NCI-H510A (cell line): Measurements from ENCODE around the gene HEG1.

ENCODE experiments used
- DNase-seq: peaks from one replicate; lab custom pipeline; 2025; lab: John Stamatoyannopoulos, UW

Gene HEG1

GRCh38 chr3:125069452-125069851 lies 13.7 kb upstream of the HEG1 start:
- DNase-seq, result no peak

GRCh38 chr3:125068265-125068664 lies 12.5 kb upstream of the HEG1 start:
- no peak for DNase-seq

- no peak for DNase-seq
These were observed 11.4 kb upstream of the HEG1 start for GRCh38 chr3:125067225-125067624.

- no peak for DNase-seq
These were observed 7.3 kb upstream of the HEG1 start for GRCh38 chr3:125062904-125063618.

GRCh38 chr3:125061646-125062045 lies 5.8 kb upstream of the HEG1 start:
- no peak for DNase-seq

- DNase-seq, result no peak
These were observed 5.4 kb upstream of the HEG1 start for GRCh38 chr3:125061170-125061569.

- DNase-seq, result no peak
These were observed 3.9 kb upstream of the HEG1 start for GRCh38 chr3:125059488-125060245.

GRCh38 chr3:125058959-125059358 lies 3.2 kb upstream of the HEG1 start:
- DNase-seq, result no peak

- no peak for DNase-seq
These were observed 2.7 kb upstream of the HEG1 start for GRCh38 chr3:125058529-125058928.

- DNase-seq, result no peak
These were observed 1.5 kb upstream of the HEG1 start for GRCh38 chr3:125057186-125057850.

GRCh38 chr3:125055331-125055912 lies 375 bp downstream of the HEG1 start:
- no peak for DNase-seq

GRCh38 chr3:125054449-125055329 lies 1.1 kb downstream of the HEG1 start:
- no peak for DNase-seq

- DNase-seq, result no peak
These were observed 1.7 kb downstream of the HEG1 start for GRCh38 chr3:125054062-125054448.

- DNase-seq, result no peak
These were observed 2.5 kb downstream of the HEG1 start for GRCh38 chr3:125053304-125053699.

GRCh38 chr3:125052624-125053303 lies 3.0 kb downstream of the HEG1 start:
- DNase-seq, result no peak

GRCh38 chr3:125051715-125052581 lies 3.8 kb downstream of the HEG1 start:
- no peak for DNase-seq

GRCh38 chr3:125051205-125051604 lies 4.6 kb downstream of the HEG1 start:
- DNase-seq, result no peak

- DNase-seq, result no peak
These were observed 5.2 kb downstream of the HEG1 start for GRCh38 chr3:125050488-125051090.

- DNase-seq, result no peak
These were observed 7.5 kb downstream of the HEG1 start for GRCh38 chr3:125048282-125048681.

- DNase-seq, result no peak
These were observed 9.8 kb downstream of the HEG1 start for GRCh38 chr3:125045965-125046364.
